Measurements from ENCODE around the gene PTPN1.

PTPN1 gene

GRCh38 chr20:50488236-50488806, 21.9 kb upstream of the PTPN1 start:
- ChIA-PET POLR2A (no interaction called here), CTCF (interaction anchor here (1.1 to 4.5 kb wide), 2 partner anchors 9 to 93 kb away, joined by 3 to 15 read pairs; no protein-coding TSS in a partner anchor)
- Histone ChIP-seq H3K36me3 (ENCODE audit: control insufficient read depth in 2 of 2, insufficient read depth in 1 of 2, low read length in 2 of 2) (no peaks in the 10 kb centered on the region), H3K4me3 (ENCODE audit: low read depth, low read length) (no peak overlapping the region), H3K4me1 (ENCODE audit: control insufficient read depth, insufficient read depth, low read length) (no peaks in the 10 kb centered on the region), H3K27ac (ENCODE audit: extremely low read depth, low read depth, low read length) (no peak overlapping the region), H3K9me3 (ENCODE audit: control insufficient read depth, insufficient read depth, low read depth, low read length) (no peaks in the 10 kb centered on the region)
- no peak for TF ChIP-seq ZNF157 (tag by site-specific recombination; IDR thresholded peaks at IDR 0.05)
- no peak for TF ChIP-seq IKZF3 (tag by site-specific recombination; IDR thresholded peaks at IDR 0.05)
- TF ChIP-seq ZNF311 (tag by site-specific recombination; IDR thresholded peaks at IDR 0.05; ENCODE audit: borderline replicate concordance): no peak
- TF ChIP-seq ZBTB21 (tag by site-specific recombination; IDR thresholded peaks at IDR 0.05): no peak
- TF ChIP-seq OVOL3 (tag by site-specific recombination; IDR thresholded peaks at IDR 0.05): no peak
- no peak for TF ChIP-seq ZNF404 (tag by site-specific recombination; IDR thresholded peaks at IDR 0.05)
- no peak for TF ChIP-seq KLF7 (tag by site-specific recombination; IDR thresholded peaks at IDR 0.05; ENCODE audit: borderline replicate concordance)
- TF ChIP-seq ZBTB7A (tag by site-specific recombination; IDR thresholded peaks at IDR 0.05; ENCODE audit: low read depth): no peak

GRCh38 chr20:50491168-50491567, 19.0 kb upstream of the PTPN1 start:
- CTCF ChIA-PET: interaction anchor here (0.8 to 4.5 kb wide), 3 partner anchors 12 to 97 kb away, joined by 3 to 15 read pairs (median 3); no protein-coding TSS in a partner anchor
- TF ChIP-seq ZNF26 (tag by site-specific recombination; IDR thresholded peaks at IDR 0.05) (no peak), SP3 (tag by site-specific recombination; IDR thresholded peaks at IDR 0.05) (no peak), BCL6B (tag by site-specific recombination; IDR thresholded peaks at IDR 0.05) (no peak), ZNF555 (tag by site-specific recombination; conservative IDR thresholded peaks at IDR 0.05) (no peak), ZNF266 (tag by site-specific recombination; IDR thresholded peaks at IDR 0.05; ENCODE audit: low read depth) (no peak), ZNF184 (tag by site-specific recombination; IDR thresholded peaks at IDR 0.05) (no peak), RBAK (tag by site-specific recombination; IDR thresholded peaks at IDR 0.05) (no peak), SCRT1 (tag by site-specific recombination; IDR thresholded peaks at IDR 0.05; ENCODE audit: borderline replicate concordance) (no peak), REST (tag by site-specific recombination; IDR thresholded peaks at IDR 0.05) (no peak), ZNF621 (tag by site-specific recombination; IDR thresholded peaks at IDR 0.05) (no peak), ZNF561 (tag by site-specific recombination; IDR thresholded peaks at IDR 0.05; ENCODE audit: borderline replicate concordance) (no peak), ZNF488 (tag by site-specific recombination; IDR thresholded peaks at IDR 0.05) (no peak), ZNF23 (tag by site-specific recombination; IDR thresholded peaks at IDR 0.05; ENCODE audit: borderline replicate concordance) (no peak), ZNF776 (tag by site-specific recombination; IDR thresholded peaks at IDR 0.05; ENCODE audit: borderline replicate concordance) (no peak), ZBTB17 (tag by site-specific recombination; IDR thresholded peaks at IDR 0.05) (no peak), ZNF280C (tag by site-specific recombination; IDR thresholded peaks at IDR 0.05) (no peak), SALL2 (tag by site-specific recombination; IDR thresholded peaks at IDR 0.05; ENCODE audit: borderline replicate concordance) (no peak)
- Histone ChIP-seq H3K27ac (ENCODE audit: extremely low read depth, low read depth, low read length) (no peak overlapping the region), H3K36me3 (ENCODE audit: control insufficient read depth in 2 of 2, insufficient read depth in 1 of 2, low read length in 2 of 2) (no peaks in the 10 kb centered on the region), H3K9me3 (ENCODE audit: control insufficient read depth, insufficient read depth, low read depth, low read length) (no peaks in the 10 kb centered on the region), H3K4me1 (ENCODE audit: control insufficient read depth, insufficient read depth, low read length) (no peaks in the 10 kb centered on the region), H3K4me3 (ENCODE audit: low read depth, low read length) (no peak overlapping the region)
- POLR2A ChIA-PET: no interaction called here
